Measurements from ENCODE around the gene TMUB2.
A peak's percentile ranks its signal among the peaks of the same experiment; 100 is the strongest.

TMUB2 gene

GRCh38 chr17:44212507-44213402 lies 26.0 kb downstream of the TMUB2 start:
- Histone ChIP-seq H3K4me1 (ENCODE audit: control insufficient read depth, insufficient read depth, low read length) (no peaks in the 10 kb centered on the region), H3K36me3 (ENCODE audit: control insufficient read depth in 2 of 2, insufficient read depth in 1 of 2, low read length in 2 of 2) (peaks cover 34 to 95% of the 10 kb centered on the region in 2 experiments), H3K9me3 (ENCODE audit: control insufficient read depth, insufficient read depth, low read depth, low read length) (no peaks in the 10 kb centered on the region), H3K4me3 (ENCODE audit: low read depth, low read length) (no peak overlapping the region), H3K27ac (ENCODE audit: extremely low read depth, low read depth, low read length) (no peak overlapping the region)
- TF ChIP-seq ZNF350 (tag by site-specific recombination; IDR thresholded peaks at IDR 0.05) (no peak), ZNF529 (tag by site-specific recombination; IDR thresholded peaks at IDR 0.05; ENCODE audit: insufficient replicate concordance) (no peak), ZNF202 (tag by site-specific recombination; IDR thresholded peaks at IDR 0.05; ENCODE audit: borderline replicate concordance) (no peak), ZNF677 (tag by site-specific recombination; IDR thresholded peaks at IDR 0.05) (no peak), ZNF785 (tag by site-specific recombination; IDR thresholded peaks at IDR 0.05) (no peak), ZNF670 (tag by site-specific recombination; IDR thresholded peaks at IDR 0.05; ENCODE audit: low read depth) (no peak), ZNF791 (tag by site-specific recombination; IDR thresholded peaks at IDR 0.05) (no peak), ZNF701 (tag by site-specific recombination; IDR thresholded peaks at IDR 0.05) (no peak)
- POLR2A ChIA-PET, result interaction anchor here (0.6 to 4.1 kb wide), 7 partner anchors 8 to 133 kb away, joined by 3 to 23 read pairs (median 3); partner anchors contain the start of genes ATXN7L3, GRN, TMUB2 and UBTF
- CTCF ChIA-PET, result interaction anchor here (0.6 to 2.6 kb wide), 4 partner anchors 16 to 783 kb away, joined by 3 to 13 read pairs (median 3); partner anchors contain the start of gene GRN

GRCh38 chr17:44213403-44214229 lies 26.8 kb downstream of the TMUB2 start:
- CTCF ChIA-PET, result interaction anchor here (0.6 to 0.7 kb wide), 2 partner anchors 15 to 427 kb away, joined by 3 read pairs; no protein-coding TSS in a partner anchor

GRCh38 chr17:44214230-44214494 lies 27.4 kb downstream of the TMUB2 start:
- Histone ChIP-seq H3K36me3 (ENCODE audit: control insufficient read depth in 2 of 2, insufficient read depth in 1 of 2, low read length in 2 of 2) (peaks cover 20 to 81% of the 10 kb centered on the region in 2 experiments), H3K27ac (ENCODE audit: extremely low read depth, low read depth, low read length) (no peak overlapping the region), H3K4me3 (ENCODE audit: low read depth, low read length) (no peak overlapping the region), H3K4me1 (ENCODE audit: control insufficient read depth, insufficient read depth, low read length) (no peaks in the 10 kb centered on the region), H3K9me3 (ENCODE audit: control insufficient read depth, insufficient read depth, low read depth, low read length) (no peaks in the 10 kb centered on the region)
- no peak for TF ChIP-seq KLF1 (tag by site-specific recombination; IDR thresholded peaks at IDR 0.05)
- no peak for TF ChIP-seq SCRT2 (tag by site-specific recombination; IDR thresholded peaks at IDR 0.05)
- TF ChIP-seq ZNF19 (tag by site-specific recombination; IDR thresholded peaks at IDR 0.05; ENCODE audit: low read depth), result no peak
- no peak for TF ChIP-seq BCL11A (tag by site-specific recombination; IDR thresholded peaks at IDR 0.05; ENCODE audit: low read depth)
- no peak for TF ChIP-seq ZNF274 (IDR thresholded peaks at IDR 0.05; ENCODE audit: low read length)
- no peak for TF ChIP-seq ZNF274 (tag by site-specific recombination; IDR thresholded peaks at IDR 0.05; ENCODE audit: borderline replicate concordance)
- no peak for TF ChIP-seq ZNF776 (tag by site-specific recombination; IDR thresholded peaks at IDR 0.05; ENCODE audit: borderline replicate concordance)
- no peak for TF ChIP-seq ZSCAN23 (tag by site-specific recombination; IDR thresholded peaks at IDR 0.05)
- POLR2A ChIA-PET, result interaction anchor here (0.7 to 1.8 kb wide), 2 partner anchors 14 to 288 kb away, joined by 3 to 7 read pairs; partner anchors contain the start of gene ATXN7L3
- CTCF ChIA-PET, result interaction anchor here (0.6 to 1.2 kb wide), 3 partner anchors 117 to 427 kb away, joined by 3 read pairs; no protein-coding TSS in a partner anchor

More at GRCh38 chr17:44213403-44214229, 26.8 kb downstream of the TMUB2 start:
- H3K36me3 ChIP-seq (ENCODE audit: control insufficient read depth in 2 of 2, insufficient read depth in 1 of 2, low read length in 2 of 2), result peaks cover 26 to 87% of the 10 kb centered on the region in 2 experiments
- no peaks in the 10 kb centered on the region for H3K4me1 ChIP-seq (ENCODE audit: control insufficient read depth, insufficient read depth, low read length)
- H3K9me3 ChIP-seq (ENCODE audit: control insufficient read depth, insufficient read depth, low read depth, low read length), result no peaks in the 10 kb centered on the region
- H3K27ac ChIP-seq (ENCODE audit: extremely low read depth, low read depth, low read length), result no peak overlapping the region
- TF ChIP-seq HOXC10 (CRISPR knock-in tag; IDR thresholded peaks at IDR 0.05) (no peak), ZNF660 (tag by site-specific recombination; IDR thresholded peaks at IDR 0.05) (no peak), ZNF274 (IDR thresholded peaks at IDR 0.05; ENCODE audit: low read length) (no peak), ZNF274 (tag by site-specific recombination; IDR thresholded peaks at IDR 0.05; ENCODE audit: borderline replicate concordance) (0 out of 2 replicates have a peak, but pooled peaks have one; percentile 39), PRDM1 (tag by site-specific recombination; IDR thresholded peaks at IDR 0.05) (0 out of 2 replicates have a peak, but pooled peaks have one; percentile 44), ZIC2 (tag by site-specific recombination; IDR thresholded peaks at IDR 0.05) (peak; percentile 63)
- TF ChIP-seq, protein P1, sequence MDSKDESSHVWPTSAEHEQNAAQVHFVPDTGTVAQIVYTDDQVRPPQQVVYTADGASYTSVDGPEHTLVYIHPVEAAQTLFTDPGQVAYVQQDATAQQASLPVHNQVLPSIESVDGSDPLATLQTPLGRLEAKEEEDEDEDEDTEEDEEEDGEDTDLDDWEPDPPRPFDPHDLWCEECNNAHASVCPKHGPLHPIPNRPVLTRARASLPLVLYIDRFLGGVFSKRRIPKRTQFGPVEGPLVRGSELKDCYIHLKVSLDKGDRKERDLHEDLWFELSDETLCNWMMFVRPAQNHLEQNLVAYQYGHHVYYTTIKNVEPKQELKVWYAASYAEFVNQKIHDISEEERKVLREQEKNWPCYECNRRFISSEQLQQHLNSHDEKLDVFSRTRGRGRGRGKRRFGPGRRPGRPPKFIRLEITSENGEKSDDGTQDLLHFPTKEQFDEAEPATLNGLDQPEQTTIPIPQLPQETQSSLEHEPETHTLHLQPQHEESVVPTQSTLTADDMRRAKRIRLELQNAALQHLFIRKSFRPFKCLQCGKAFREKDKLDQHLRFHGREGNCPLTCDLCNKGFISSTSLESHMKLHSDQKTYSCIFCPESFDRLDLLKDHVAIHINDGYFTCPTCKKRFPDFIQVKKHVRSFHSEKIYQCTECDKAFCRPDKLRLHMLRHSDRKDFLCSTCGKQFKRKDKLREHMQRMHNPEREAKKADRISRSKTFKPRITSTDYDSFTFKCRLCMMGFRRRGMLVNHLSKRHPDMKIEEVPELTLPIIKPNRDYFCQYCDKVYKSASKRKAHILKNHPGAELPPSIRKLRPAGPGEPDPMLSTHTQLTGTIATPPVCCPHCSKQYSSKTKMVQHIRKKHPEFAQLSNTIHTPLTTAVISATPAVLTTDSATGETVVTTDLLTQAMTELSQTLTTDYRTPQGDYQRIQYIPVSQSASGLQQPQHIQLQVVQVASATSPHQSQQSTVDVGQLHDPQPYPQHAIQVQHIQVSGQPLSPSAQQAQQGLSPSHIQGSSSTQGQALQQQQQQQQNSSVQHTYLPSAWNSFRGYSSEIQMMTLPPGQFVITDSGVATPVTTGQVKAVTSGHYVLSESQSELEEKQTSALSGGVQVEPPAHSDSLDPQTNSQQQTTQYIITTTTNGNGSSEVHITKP (tag by site-specific recombination; IDR thresholded peaks at IDR 0.05), result peak; percentile 44; the same call in 1 of the 2 replicates
- POLR2A ChIA-PET, result interaction anchor here (0.6 to 1.8 kb wide), 4 partner anchors 14 to 287 kb away, joined by 3 to 7 read pairs (median 3); partner anchors contain the start of genes ATXN7L3 and GRN
- no peak overlapping the region for H3K4me3 ChIP-seq (ENCODE audit: low read depth, low read length)

Data from HEK293 (cell line).